Cerebellar nuclear complex (tissue), 1 donor: Measurements from ENCODE around the gene MYH9.

Source experiments
- DNase-seq, 2 experiments: peaks; one replicate each; lab custom pipeline; 2025; lab: John Stamatoyannopoulos, UW

Gene MYH9

DNA sequence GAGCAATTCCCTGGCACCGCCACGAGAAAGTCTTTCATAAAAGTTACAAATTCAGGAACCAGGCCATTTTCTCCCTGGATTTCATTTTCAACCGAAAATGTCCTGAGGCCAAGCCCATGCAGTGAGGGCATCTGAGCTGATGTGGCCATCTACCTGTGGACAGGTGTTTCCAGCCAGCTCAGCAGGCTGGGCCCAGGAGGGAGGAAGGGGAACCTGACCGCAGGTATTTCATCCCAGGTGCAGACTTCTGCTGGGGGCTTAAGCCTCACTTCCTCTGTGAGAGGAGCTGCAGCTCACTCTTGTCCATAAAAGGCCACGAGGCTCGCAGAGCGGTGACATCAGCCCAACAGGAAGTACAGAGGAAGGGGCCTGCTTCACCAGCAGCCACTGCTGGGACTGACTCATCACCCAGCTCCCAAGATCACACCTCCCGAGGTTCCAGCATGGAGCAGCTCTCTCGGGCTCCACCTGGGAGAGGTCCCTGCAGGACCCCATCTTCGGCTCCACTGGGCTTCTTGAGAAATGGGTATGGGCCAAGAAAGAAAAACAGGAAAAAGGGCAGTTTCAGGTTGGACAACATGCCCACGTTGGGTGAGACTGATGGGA, 56.4 kb downstream of the MYH9 start:
- no peak for DNase-seq

DNA sequence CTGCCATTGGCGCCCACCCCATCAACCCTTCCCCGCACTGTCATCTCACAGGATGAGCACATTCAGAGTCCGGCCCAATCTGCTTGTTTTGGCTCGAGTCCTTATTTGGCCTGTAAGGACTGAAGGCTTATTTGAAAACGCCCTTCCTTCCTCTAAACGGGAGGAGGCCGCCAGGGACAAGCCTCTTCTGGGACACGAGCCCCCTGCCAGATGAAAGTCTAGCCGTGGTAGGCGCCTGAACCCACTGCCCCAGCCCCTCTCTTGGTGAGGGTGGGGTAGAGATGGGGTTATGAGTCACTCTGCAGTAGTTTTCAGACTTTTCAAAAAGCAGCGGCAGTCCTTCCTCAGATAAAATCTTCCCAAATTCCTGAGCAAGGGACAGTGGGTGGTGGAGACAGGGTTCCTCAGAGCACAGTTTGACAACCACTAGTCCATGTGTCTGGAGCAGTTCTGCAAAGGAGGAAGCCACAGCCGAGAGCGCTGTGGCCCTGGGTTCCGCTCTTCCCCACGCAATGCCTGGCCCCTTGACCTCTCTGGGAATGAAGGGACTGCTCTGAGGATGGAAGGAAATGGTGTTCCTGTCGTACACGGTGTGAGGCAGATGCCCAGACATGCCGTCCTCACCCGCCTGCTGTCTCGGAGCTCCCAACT, 57.0 kb downstream of the MYH9 start:
- DNase-seq: no peak

DNA sequence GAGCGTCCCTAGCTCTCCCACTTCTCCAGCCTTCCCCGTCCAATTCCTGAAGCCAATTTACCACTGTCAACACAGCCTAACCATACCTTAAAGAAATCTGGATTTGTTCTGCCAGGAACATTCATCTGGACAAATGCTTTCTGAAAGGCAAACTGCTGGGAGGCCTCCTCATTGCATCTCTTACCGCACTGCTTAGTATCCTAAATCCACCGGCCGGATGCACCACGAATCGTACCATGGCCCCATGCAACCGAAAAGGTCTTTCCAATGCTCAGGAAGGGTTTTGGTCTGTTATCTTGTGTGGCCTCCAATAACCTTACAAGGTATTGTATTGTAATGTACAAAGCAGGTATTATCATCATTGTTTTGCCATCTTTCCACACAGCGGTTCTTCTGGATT, 57.6 kb downstream of the MYH9 start:
- no peak for DNase-seq

- DNase-seq: no peak
Observed at GRCh38 chr22:36329254-36330078, 58.3 kb downstream of the MYH9 start.

GRCh38 chr22:36328635-36329253, 59.0 kb downstream of the MYH9 start:
- DNase-seq: no peak

GRCh38 chr22:36327922-36328551, 59.7 kb downstream of the MYH9 start:
- no peak for DNase-seq

- DNase-seq: no peak
Observed at GRCh38 chr22:36326178-36327161, 61.3 kb downstream of the MYH9 start.

GRCh38 chr22:36325154-36326031, 62.4 kb downstream of the MYH9 start:
- DNase-seq: no peak

DNA sequence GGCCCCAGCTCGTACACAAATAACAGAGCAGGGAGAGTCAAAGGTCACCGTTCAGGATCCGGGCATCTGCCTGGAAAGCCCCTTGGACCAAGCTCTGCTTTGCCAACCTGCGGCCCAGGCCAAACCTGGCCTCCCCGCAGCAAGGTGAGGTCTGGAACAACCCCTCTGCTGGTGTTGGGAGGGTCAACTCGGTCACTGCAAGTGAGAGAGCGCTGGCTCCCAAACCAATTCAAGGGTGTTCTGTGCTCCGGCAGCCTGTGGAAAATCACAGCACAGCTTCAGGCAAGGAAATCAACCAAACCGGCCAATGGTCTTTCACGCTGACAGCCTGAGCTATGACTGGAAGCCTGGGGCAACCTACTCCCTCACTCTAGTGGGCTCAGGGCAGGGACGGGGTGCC, 63.4 kb downstream of the MYH9 start:
- no peak for DNase-seq

DNA sequence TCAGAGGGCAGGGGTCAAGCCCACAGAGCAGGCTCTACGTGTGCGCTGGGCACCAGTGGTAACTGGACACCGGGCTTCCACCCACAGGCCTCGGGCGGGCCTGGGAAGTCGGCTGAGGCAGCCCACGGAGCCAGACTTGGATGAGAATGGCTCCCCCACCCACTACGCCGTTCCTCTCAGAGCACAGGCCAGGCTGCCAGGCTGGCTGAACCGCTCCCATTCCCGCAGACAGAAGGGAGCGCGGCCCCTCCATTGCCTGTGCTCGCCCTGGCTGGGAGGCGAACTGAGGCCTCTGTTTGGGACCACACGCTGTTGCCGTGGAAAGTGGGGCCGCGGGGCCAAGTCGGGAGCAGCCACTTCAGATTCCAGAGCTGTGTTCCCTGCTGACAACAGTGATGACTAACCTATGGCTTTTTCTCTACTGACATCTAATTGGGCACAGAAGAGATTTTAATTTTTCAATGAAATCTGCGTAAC, 63.9 kb downstream of the MYH9 start:
- DNase-seq: no peak

- no peak for DNase-seq
Observed at GRCh38 chr22:36323182-36323854, 64.4 kb downstream of the MYH9 start.

GRCh38 chr22:36322602-36322915, 65.2 kb downstream of the MYH9 start:
- no peak for DNase-seq

- no peak for DNase-seq
Observed at GRCh38 chr22:36321797-36322601, 65.8 kb downstream of the MYH9 start.

GRCh38 chr22:36320553-36320952, 67.2 kb downstream of the MYH9 start:
- no peak for DNase-seq

- DNase-seq: no peak
Observed at GRCh38 chr22:36319595-36320497, 67.9 kb downstream of the MYH9 start.

DNA sequence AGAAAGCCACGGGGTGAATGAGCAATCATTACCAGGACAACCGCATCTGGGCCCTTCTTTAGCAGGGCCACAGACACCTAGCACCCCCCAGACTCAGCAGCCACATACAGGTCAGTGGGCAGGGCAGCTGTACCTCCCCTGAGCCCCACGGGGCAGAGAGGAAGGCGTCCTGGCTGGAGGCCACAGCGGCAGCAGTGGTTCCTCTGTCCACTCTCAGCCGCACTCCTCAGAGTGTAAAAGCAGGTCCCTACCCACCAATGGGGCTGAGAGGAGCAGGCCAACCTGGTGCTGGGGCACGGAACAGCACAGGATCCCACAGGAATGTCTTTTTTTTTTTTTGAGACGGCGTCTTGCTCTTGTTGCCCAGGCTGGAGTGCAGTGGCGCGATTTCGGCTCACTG, 69.3 kb downstream of the MYH9 start:
- no peak for DNase-seq

DNA sequence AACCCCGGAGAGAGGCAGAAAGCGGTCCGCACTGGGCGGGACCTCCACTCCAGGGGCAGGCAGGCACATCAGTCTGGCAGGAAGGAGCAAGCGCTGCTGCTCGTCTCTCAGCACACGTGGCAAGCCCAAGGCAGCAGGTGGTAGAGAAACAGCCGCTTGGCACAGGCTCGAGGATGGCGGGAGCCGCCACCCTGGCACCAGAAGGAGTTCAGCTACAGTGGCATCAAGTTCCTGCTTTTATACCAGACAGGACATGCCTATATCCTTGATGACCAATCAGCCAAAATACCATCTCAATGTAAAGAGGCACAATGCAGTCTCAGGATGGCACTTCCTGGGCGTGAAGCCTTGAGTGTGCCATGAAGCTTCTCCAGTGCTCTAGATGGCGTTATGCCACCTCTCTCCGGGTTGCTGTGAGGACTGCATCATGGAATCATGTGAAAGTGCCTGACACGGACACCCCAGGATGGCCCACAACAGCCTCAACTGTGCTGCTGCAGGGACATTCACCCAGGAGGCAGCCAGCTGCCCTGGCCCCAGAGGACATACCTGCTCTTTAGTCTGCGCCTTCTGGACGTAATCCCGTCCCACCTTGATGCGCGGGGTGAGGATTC, 70.0 kb downstream of the MYH9 start:
- no peak for DNase-seq
